Stimulated activated CD8-positive, alpha-beta memory T cell treated with anti-CD3 and anti-CD28 coated beads, Interleukin-12 subunit alpha, Interleukin-12 subunit beta, amount 100 ng/mL, for 24 hours (primary cell): Measurements from ENCODE around the gene EVI5L.

Source experiments
- DNase-seq: peaks from one replicate; pipeline ENCODE4 v3.0.0-alpha.2; 2020; ENCODE audit errors: extremely low read depth

Gene EVI5L

DNA sequence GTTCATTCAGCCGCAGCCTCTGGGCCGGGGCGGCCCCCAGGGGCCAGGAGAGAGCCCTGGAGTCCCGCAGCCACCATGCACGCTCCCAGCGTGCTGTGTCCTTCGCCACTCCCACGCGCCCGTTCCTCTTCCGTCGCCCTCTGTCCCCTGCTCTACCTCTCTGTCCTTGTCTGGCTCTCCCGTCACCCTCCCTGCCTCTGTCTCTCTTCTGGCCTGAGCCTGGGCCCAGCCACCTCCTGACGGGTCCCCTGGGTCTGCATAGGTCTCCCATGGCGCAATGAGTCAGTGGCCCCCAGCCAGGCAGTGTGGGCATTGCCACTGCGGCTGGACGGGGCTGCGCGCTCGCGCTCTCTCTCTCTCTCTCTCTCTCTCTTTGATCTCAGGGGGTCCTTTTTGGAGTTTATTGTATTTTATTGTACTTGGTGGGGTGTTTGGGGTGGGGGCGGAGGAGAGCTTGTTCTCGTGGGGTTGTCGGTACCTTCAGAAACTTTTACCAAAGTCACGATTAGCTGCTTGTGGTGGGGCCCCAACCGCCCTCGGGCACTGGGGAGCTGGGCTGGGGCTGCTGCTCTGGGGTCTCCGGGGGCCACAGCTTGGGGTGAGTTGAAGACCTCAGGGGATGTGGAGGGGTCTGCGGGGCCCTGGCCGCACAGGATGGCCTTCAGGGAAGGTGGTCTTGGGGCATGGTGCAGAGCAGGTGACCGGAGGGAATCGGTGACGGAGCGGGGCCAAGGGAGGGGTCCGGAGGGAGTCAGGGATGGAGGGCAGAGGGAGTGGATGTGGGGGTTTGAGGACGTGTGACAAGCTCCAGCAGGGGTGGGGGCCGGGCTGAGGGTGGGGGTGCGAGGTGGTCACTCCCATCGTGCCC, 82.9 kb downstream of the EVI5L start:
- DNase-seq = no peak

DNA sequence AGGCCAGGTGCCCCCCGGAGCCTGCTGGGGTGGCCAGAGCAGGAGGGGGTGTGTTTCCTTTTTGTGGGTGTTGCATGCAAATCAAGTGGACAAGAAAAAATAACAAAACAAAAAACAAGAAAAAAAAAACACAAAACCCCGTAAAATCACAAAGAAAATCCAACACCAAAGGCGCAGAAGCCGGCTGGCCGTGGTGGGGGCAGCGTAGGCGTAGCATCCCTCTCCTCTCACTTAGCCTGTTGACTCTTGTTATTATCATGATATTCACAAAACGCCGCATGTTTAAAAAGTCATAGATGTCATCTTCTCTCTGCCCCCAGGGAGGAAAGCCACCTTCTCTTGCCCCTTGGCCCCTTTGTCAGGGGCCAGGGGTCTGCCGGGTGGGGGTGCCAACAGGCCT, 83.6 kb downstream of the EVI5L start:
- no peak for DNase-seq

DNA sequence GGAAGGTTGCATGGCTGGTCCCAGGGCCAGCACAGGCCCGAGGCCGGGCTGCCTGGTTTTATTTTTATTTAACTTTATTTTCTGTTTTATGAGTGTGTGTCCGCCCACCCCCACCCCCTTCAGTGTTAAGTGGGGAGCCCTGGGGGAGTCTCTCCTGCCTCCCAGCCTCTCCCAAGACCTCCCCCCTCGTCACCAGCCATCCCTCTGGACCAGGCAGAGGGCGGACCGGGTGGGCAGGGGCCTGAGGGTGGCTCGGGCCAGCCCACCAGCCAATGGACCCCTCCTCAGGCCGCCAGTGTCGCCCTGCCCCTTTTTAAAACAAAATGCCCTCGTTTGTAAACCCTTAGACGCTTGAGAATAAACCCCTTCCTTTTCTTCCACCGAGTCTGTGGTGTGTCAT, 84.1 kb downstream of the EVI5L start:
- DNase-seq = no peak
